B cell (primary cell): ENCODE measurements around the gene TNIP1. TPM values are rescaled to one million over a fixed set of nuclear protein-coding genes. Genes with fewer than 3 reads are reported as not detected.

Source experiments
- ATAC-seq: fragments of 200-7000 bp; cut with Tn5 transposase; one replicate; pipeline ENCODE4 v1.10.0; 2021; ENCODE audit warnings: low read depth, mild to moderate bottlenecking, moderate number of reproducible peaks, moderate library complexity
- CTCF ChIA-PET: fragments of 350-600 bp; sonication (Branson Sonifier 250); formaldehyde crosslinking; loops from one replicate; lab custom pipeline; 2021; ENCODE audit warnings: antibody characterized with exemption, inconsistent platforms; lab: Charles Lee
- POLR2A ChIA-PET: fragments of 350-600 bp; sonication (Branson Sonifier 250); formaldehyde crosslinking; loops from one replicate; lab custom pipeline; 2021; ENCODE audit warnings: antibody characterized with exemption; lab: Charles Lee
- DNase-seq: peaks from one replicate; pipeline ENCODE4 v3.0.0; 2013
- H2AFZ ChIP-seq: 2 replicates; pipeline ENCODE4 v1.6.1; 2012; ENCODE audit warnings: mild to moderate bottlenecking, low read depth, low read length; ENCODE audit not compliant: insufficient read depth, poor library complexity, severe bottlenecking
- H3K27ac ChIP-seq, 2 donors: 1 replicate in 1 of 2; 2 replicates in 1 of 2; pipeline ENCODE4 v1.5.1; 2012 to 2013; ENCODE audit warnings: low read length in 2 of 2, mild to moderate bottlenecking in 2 of 2, moderate library complexity in 1 of 2
- H3K27me3 ChIP-seq, 4 experiments: fragments of 200-600 bp in 1 of 4; sonication (generic) in 1 of 4; replicated peaks in 1 of 4; 1 replicate in 2 of 4; 2 replicates in 2 of 4; pipeline versions ENCODE4 v1.6.1 to v1.7.0; 2013 to 2016; ENCODE audit warnings: low read length in 3 of 4, mild to moderate bottlenecking in 2 of 4, mixed read lengths in 1 of 4, moderate library complexity in 1 of 4; ENCODE audit not compliant: insufficient read depth in 4 of 4, control insufficient read depth in 3 of 4; ENCODE audit errors: control extremely low read depth in 1 of 4
- H3K36me3 ChIP-seq, 2 experiments: replicated peaks in 1 of 2; 1 replicate in 1 of 2; 2 replicates in 1 of 2; pipeline versions ENCODE4 v1.6.1 to v1.7.1; 2013; ENCODE audit warnings: low read length in 1 of 2; ENCODE audit not compliant: insufficient read depth in 2 of 2, control insufficient read depth in 1 of 2; ENCODE audit errors: control extremely low read depth in 1 of 2, extremely low read depth in 1 of 2
- H3K4me1 ChIP-seq, 2 donors: fragments of 200-600 bp in 1 of 2; sonication (generic) in 1 of 2; 1 replicate in 1 of 2; 2 replicates in 1 of 2; pipeline versions ENCODE4 v1.5.1 to v1.6.1; 2013 to 2017; ENCODE audit warnings: low read length in 2 of 2; ENCODE audit not compliant: control insufficient read depth in 2 of 2, insufficient read depth in 2 of 2
- H3K4me2 ChIP-seq: replicated peaks from 2 replicates; pipeline ENCODE3; 2012; ENCODE audit warnings: mild to moderate bottlenecking, low read depth, low read length; ENCODE audit not compliant: poor library complexity, severe bottlenecking
- H3K4me3 ChIP-seq, 5 experiments: fragments of 200-600 bp in 1 of 5; sonication (generic) in 1 of 5; 1 replicate in 3 of 5; 2 replicates in 2 of 5; pipeline versions ENCODE4 v1.5.1 to v1.7.0; 2011 to 2016; ENCODE audit warnings: low read length in 4 of 5, mild to moderate bottlenecking in 4 of 5, low read depth in 2 of 5, control low read depth in 1 of 5, moderate library complexity in 1 of 5; ENCODE audit not compliant: insufficient read depth in 1 of 5; ENCODE audit errors: control extremely low read depth in 1 of 5, extremely low read depth in 1 of 5
- H3K79me2 ChIP-seq: fragments of 200-600 bp; sonication (generic); one replicate; pipeline ENCODE4 v1.6.0; 2016; ENCODE audit warnings: low read length; ENCODE audit not compliant: control insufficient read depth, insufficient read depth
- H3K9ac ChIP-seq: fragments of 200-600 bp; sonication (generic); 2 replicates; pipeline ENCODE4 v1.6.1; 2017; ENCODE audit warnings: mild to moderate bottlenecking, low read length, moderate library complexity
- H3K9me3 ChIP-seq, 3 donors: one replicate each; pipeline versions ENCODE4 v1.6.1 to v1.7.1; 2013; ENCODE audit warnings: low read length in 2 of 3; ENCODE audit not compliant: control insufficient read depth in 2 of 3, insufficient read depth in 1 of 3; ENCODE audit errors: control extremely low read depth in 1 of 3
- H4K20me1 ChIP-seq: 2 replicates; pipeline ENCODE4 v1.6.0; 2012; ENCODE audit warnings: mild to moderate bottlenecking, low read length; ENCODE audit not compliant: insufficient read depth, control insufficient read depth, poor library complexity, severe bottlenecking
- H3K27ac Mint-ChIP-seq: one replicate; pipeline ENCODE4 v1.8.0; 2021; ENCODE audit warnings: mixed read lengths
- H3K27me3 Mint-ChIP-seq: one replicate; pipeline ENCODE4 v1.8.0; 2021; ENCODE audit warnings: mixed read lengths
- H3K4me1 Mint-ChIP-seq: one replicate; pipeline ENCODE4 v1.8.0; 2021; ENCODE audit warnings: mixed read lengths
- H3K4me3 Mint-ChIP-seq: one replicate; pipeline ENCODE4 v1.8.0; 2021; ENCODE audit warnings: mixed read lengths
- H3K9me3 Mint-ChIP-seq: one replicate; pipeline ENCODE4 v1.8.0; 2022; ENCODE audit warnings: mixed read lengths; ENCODE audit not compliant: insufficient read depth
- EZH2 ChIP-seq: IDR thresholded peaks from 2 replicates; pipeline ENCODE4 v1.6.1; 2012; ENCODE audit warnings: borderline replicate concordance, low read depth, mild to moderate bottlenecking, moderate library complexity, low read length; ENCODE audit not compliant: insufficient read depth, poor library complexity, severe bottlenecking
- WGBS: methylation state at CpG from one replicate; pipeline ENCODE4 v1.1.5; 2013; ENCODE audit warnings: missing lambda C conversion rate; ENCODE audit not compliant: insufficient coverage; 5-methylcytosine and 5-hydroxymethylcytosine counted together
- intact Hi-C: fragments of 100-400 bp; cut with micrococcal nuclease; formaldehyde crosslinking; loops from one replicate; pipeline ENCODE4 v1.10.0; 2022
- polyA plus RNA-seq: library from polyadenylated mRNA; depleted of rRNA; stranded (reverse); fragments of >200 nt; gene quantifications from 2 replicates; pipeline ENCODE4 v1.2.3, GENCODE V29; 2012
- total RNA-seq, 2 donors: library from RNA; stranded (reverse); fragments of 120-200 nt in 1 of 2; gene quantifications; 1 replicate in 1 of 2; 2 replicates in 1 of 2; pipeline versions ENCODE4 v1.2.3 to v1.2.4, GENCODE V29; 2013 to 2022
- TF ChIP-seq, protein P1 (sequence below): fragments of 200-600 bp; IDR thresholded peaks from one replicate; pipeline ENCODE4 v1.8.0; 2022; ENCODE audit warnings: antibody characterized with exemption, mild to moderate bottlenecking

TNIP1 gene
- total and polyA plus RNA-seq, 2 donors (not counting 1 experiment from before 2014, with no cell fraction given) = 108 to 294 TPM

DNA sequence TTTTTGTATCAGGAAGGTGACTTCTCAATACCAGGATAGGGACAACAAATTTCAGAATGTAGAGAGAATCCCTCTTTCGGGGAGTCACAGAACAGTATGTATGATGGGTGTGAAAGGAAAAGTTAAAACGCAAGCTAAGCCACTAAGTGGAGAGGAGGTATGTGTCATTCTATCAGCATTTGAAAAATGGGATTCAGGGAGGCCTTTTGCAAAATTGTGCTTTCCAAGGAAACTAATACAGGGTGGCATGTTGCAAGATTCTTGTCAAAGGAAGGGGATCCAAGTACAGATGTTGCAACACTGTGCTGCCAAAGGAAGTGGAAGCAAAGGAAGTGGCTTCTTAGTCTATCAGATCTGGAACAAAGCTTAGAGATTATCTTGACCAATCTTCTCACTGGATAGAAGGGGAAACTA lies 12.6 kb upstream of the TNIP1 start:
- no peaks in the 10 kb centered on the region for H3K9me3 ChIP-seq
- no peak overlapping the region for H2AFZ ChIP-seq
- H3K79me2 ChIP-seq = no peaks in the 10 kb centered on the region
- ChIA-PET POLR2A (interaction anchor here (0.7 to 1.2 kb wide), 4 partner anchors 10 to 35 kb away, joined by 3 read pairs; no protein-coding TSS in a partner anchor), CTCF (interaction anchor here (0.8 to 1.7 kb wide), 4 partner anchors 22 to 128 kb away, joined by 3 to 8 read pairs (median 5); no protein-coding TSS in a partner anchor)
- ATAC-seq = no peak
- Mint-ChIP-seq H3K4me3 (peak overlapping the region; percentile 82), H3K9me3 (no peaks in the 10 kb centered on the region), H3K27ac (peak overlapping the region; percentile 68), H3K4me1 (peaks cover 60% of the 10 kb centered on the region), H3K27me3 (no peaks in the 10 kb centered on the region)
- H3K36me3 ChIP-seq = peaks cover 0 to 3% of the 10 kb centered on the region in 2 experiments
- no peaks in the 10 kb centered on the region for H3K27me3 ChIP-seq
- H3K4me1 ChIP-seq = peaks cover 48 to 54% of the 10 kb centered on the region in 2 donors
- H3K4me2 ChIP-seq = peak overlapping the region; percentile 66
- peak overlapping the region in 1 of 5 experiments; percentile 22 for H3K4me3 ChIP-seq
- no peak for TF ChIP-seq EZH2
- TF ChIP-seq, protein P1, sequence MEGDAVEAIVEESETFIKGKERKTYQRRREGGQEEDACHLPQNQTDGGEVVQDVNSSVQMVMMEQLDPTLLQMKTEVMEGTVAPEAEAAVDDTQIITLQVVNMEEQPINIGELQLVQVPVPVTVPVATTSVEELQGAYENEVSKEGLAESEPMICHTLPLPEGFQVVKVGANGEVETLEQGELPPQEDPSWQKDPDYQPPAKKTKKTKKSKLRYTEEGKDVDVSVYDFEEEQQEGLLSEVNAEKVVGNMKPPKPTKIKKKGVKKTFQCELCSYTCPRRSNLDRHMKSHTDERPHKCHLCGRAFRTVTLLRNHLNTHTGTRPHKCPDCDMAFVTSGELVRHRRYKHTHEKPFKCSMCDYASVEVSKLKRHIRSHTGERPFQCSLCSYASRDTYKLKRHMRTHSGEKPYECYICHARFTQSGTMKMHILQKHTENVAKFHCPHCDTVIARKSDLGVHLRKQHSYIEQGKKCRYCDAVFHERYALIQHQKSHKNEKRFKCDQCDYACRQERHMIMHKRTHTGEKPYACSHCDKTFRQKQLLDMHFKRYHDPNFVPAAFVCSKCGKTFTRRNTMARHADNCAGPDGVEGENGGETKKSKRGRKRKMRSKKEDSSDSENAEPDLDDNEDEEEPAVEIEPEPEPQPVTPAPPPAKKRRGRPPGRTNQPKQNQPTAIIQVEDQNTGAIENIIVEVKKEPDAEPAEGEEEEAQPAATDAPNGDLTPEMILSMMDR = no peak
- 24% methylated on average over 2 of the region's 2 CpGs for WGBS
- H3K9ac ChIP-seq = peak overlapping the region; percentile 13
- peak overlapping the region; percentile 26 to 76 for H3K27ac ChIP-seq
- DNase-seq = no peak
- intact Hi-C loops = no loop called here
- H4K20me1 ChIP-seq = no peaks in the 10 kb centered on the region

DNA sequence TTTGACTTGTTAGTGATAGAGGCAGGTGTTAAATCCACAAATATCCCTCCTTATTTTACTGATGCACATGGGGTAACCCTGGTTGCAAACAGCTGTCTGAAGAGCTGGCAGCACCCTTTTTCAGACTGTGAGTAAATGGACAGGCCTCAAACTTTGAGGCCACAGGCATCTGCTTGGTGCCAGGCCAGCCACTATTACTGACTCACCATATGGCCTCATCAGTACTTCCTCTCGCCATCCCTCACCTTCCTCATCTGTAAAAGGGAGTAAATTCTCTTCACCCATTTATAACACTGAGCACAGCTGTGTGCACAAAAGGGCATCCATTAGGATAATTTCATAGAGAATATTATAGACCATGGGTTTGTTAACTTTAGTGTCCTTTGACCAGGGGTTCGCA lies 11.9 kb upstream of the TNIP1 start:
- Histone ChIP-seq H3K4me3 (no peak overlapping the region), H4K20me1 (no peaks in the 10 kb centered on the region), H3K79me2 (no peaks in the 10 kb centered on the region), H2AFZ (no peak overlapping the region), H3K4me2 (peak overlapping the region; percentile 66), H3K27me3 (no peaks in the 10 kb centered on the region), H3K36me3 (peaks cover 0 to under 1% of the 10 kb centered on the region in 2 experiments), H3K27ac (peak overlapping the region in 1 of 2 donors; percentile 76), H3K9ac (no peak overlapping the region), H3K4me1 (peaks cover 40 to 47% of the 10 kb centered on the region in 2 donors), H3K9me3 (no peaks in the 10 kb centered on the region)
- Mint-ChIP-seq H3K27ac (peak overlapping the region; percentile 0), H3K4me1 (peaks cover 53% of the 10 kb centered on the region), H3K4me3 (no peak overlapping the region), H3K27me3 (no peaks in the 10 kb centered on the region), H3K9me3 (no peaks in the 10 kb centered on the region)
- TF ChIP-seq, protein P1 = no peak
- no peak for TF ChIP-seq EZH2
- no CpG with 5 or more reads among the region's 2 CpGs for WGBS
- DNase-seq = no peak
- ATAC-seq = no peak
- ChIA-PET POLR2A (interaction anchor here (0.6 to 1.2 kb wide), 4 partner anchors 13 to 675 kb away, joined by 3 to 11 read pairs (median 6); no protein-coding TSS in a partner anchor), CTCF (interaction anchor here (1.3 to 1.7 kb wide), 3 partner anchors 23 to 41 kb away, joined by 4 to 8 read pairs (median 6); no protein-coding TSS in a partner anchor)
- intact Hi-C loops = no loop called here
